ENCODE data around the gene CLSTN2. TPM values are rescaled to one million over a fixed set of nuclear protein-coding genes. Genes with fewer than 3 reads are reported as not detected.

Gene CLSTN2
- total and polyA plus RNA-seq, 4 donors = 0.09 to 2.2 (median 0.55) TPM

DNA sequence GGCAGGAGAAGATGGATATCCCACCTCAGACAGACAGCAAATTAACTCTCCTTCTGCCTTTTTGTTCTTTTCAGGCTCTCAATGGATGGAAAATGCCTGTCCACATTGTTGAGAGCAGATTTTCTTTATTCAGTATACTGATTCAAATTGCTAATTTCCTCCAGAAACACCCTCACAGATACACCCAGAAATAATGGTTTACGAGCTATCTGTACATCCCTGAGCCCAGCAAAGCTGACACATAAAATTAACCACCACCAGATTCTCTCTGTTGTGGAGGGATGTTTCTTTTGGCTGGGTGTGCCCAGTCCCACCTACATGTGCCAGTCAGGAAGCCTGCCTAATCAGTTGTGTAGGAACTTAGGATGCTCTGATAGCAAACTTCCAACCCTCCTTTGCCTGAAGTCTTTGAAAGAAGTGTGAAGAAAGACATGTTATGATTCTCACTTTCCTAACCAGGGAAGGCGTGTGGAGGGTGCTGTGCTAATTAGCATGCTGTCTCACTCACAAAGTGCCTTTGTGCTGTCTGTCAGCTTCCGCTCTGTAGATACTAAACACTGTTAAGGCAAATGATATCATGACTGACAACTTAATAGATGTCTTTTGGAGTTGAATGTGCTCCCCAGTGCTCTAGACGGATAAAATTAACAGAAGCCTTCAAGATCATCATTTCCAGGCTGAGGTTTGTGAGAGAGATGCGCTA, 208.5 kb downstream of the CLSTN2 start:
- Histone ChIP-seq H3K4me1 (ENCODE audit: control insufficient read depth in 4 of 4, insufficient read depth in 4 of 4, low read length in 3 of 4) (no peaks in the 10 kb centered on the region), H3K9me3 (ENCODE audit: control insufficient read depth in 4 of 4, low read length in 3 of 4) (no peaks in the 10 kb centered on the region), H3K27ac (ENCODE audit: low read depth in 1 of 2, low read length in 2 of 2) (no peak overlapping the region), H3K36me3 (ENCODE audit: control insufficient read depth in 4 of 4, insufficient read depth in 3 of 4, low read depth in 1 of 4, low read length in 3 of 4) (no peaks in the 10 kb centered on the region), H3K4me3 (ENCODE audit: low read depth in 1 of 3, low read length in 3 of 3) (no peak overlapping the region), H3K27me3 (ENCODE audit: control insufficient read depth in 4 of 4, insufficient read depth in 4 of 4, low read length in 3 of 4) (peaks cover 0 to 3% (median 0%) of the 10 kb centered on the region in 4 donors), H3K9ac (ENCODE audit: low read depth in 1 of 2, low read length in 2 of 2) (no peak overlapping the region)
- TF ChIP-seq, protein P1, sequence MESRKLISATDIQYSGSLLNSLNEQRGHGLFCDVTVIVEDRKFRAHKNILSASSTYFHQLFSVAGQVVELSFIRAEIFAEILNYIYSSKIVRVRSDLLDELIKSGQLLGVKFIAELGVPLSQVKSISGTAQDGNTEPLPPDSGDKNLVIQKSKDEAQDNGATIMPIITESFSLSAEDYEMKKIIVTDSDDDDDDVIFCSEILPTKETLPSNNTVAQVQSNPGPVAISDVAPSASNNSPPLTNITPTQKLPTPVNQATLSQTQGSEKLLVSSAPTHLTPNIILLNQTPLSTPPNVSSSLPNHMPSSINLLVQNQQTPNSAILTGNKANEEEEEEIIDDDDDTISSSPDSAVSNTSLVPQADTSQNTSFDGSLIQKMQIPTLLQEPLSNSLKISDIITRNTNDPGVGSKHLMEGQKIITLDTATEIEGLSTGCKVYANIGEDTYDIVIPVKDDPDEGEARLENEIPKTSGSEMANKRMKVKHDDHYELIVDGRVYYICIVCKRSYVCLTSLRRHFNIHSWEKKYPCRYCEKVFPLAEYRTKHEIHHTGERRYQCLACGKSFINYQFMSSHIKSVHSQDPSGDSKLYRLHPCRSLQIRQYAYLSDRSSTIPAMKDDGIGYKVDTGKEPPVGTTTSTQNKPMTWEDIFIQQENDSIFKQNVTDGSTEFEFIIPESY (IDR thresholded peaks at IDR 0.05) = no peak
- TF ChIP-seq FOXA1 (IDR thresholded peaks at IDR 0.05) (no peak), RAD21 (IDR thresholded peaks at IDR 0.05) (no peak), NR2F2 (IDR thresholded peaks at IDR 0.05) (no peak), EGR1 (IDR thresholded peaks at IDR 0.05; ENCODE audit: low read depth in 2 of 2) (no peak)
- DNase-seq (ENCODE audit: low spot score) = no peak
- 90% methylated on average over 5 of the region's 5 CpGs for WGBS

DNA sequence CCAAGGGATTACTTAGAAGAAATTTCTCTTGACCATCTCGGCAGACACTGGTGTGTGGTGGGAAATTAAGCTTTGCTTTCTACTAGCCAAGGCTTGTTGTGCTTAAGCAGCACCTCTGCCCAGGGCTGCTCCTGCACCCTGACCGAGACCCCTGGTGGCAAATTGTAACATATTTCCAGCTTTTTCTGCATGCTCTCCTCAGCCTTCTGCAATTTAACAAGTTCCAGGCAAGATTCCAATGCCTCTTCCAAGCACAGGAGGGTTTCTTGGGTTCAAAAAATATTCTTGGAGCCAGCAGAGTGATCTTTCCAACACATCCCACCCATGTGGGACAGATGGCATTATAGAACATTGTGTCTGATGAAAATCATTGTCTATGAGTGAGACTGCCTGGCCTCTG, 210.5 kb downstream of the CLSTN2 start:
- H3K9me3 ChIP-seq (ENCODE audit: control insufficient read depth in 4 of 4, low read length in 3 of 4) = no peaks in the 10 kb centered on the region
- no peak overlapping the region for H3K4me3 ChIP-seq (ENCODE audit: low read depth in 1 of 3, low read length in 3 of 3)
- no peak overlapping the region for H3K27ac ChIP-seq (ENCODE audit: low read depth in 1 of 2, low read length in 2 of 2)
- H3K9ac ChIP-seq (ENCODE audit: low read depth in 1 of 2, low read length in 2 of 2) = no peak overlapping the region
- 88% methylated on average over 2 of the region's 2 CpGs for WGBS
- no peak for DNase-seq (ENCODE audit: low spot score)
- no peak for TF ChIP-seq EGR1 (IDR thresholded peaks at IDR 0.05; ENCODE audit: low read depth in 2 of 2)
- TF ChIP-seq, protein P2, sequence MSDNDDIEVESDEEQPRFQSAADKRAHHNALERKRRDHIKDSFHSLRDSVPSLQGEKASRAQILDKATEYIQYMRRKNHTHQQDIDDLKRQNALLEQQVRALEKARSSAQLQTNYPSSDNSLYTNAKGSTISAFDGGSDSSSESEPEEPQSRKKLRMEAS (IDR thresholded peaks at IDR 0.05) = no peak
- no peak for TF ChIP-seq FOXA1 (IDR thresholded peaks at IDR 0.05)
- TF ChIP-seq, protein P1 (IDR thresholded peaks at IDR 0.05) = no peak
- TF ChIP-seq HNF4A (conservative IDR thresholded peaks at IDR 0.05) = no peak
- TF ChIP-seq, protein P3, sequence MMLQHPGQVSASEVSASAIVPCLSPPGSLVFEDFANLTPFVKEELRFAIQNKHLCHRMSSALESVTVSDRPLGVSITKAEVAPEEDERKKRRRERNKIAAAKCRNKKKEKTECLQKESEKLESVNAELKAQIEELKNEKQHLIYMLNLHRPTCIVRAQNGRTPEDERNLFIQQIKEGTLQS (IDR thresholded peaks at IDR 0.05) = no peak
- TF ChIP-seq, protein P4, sequence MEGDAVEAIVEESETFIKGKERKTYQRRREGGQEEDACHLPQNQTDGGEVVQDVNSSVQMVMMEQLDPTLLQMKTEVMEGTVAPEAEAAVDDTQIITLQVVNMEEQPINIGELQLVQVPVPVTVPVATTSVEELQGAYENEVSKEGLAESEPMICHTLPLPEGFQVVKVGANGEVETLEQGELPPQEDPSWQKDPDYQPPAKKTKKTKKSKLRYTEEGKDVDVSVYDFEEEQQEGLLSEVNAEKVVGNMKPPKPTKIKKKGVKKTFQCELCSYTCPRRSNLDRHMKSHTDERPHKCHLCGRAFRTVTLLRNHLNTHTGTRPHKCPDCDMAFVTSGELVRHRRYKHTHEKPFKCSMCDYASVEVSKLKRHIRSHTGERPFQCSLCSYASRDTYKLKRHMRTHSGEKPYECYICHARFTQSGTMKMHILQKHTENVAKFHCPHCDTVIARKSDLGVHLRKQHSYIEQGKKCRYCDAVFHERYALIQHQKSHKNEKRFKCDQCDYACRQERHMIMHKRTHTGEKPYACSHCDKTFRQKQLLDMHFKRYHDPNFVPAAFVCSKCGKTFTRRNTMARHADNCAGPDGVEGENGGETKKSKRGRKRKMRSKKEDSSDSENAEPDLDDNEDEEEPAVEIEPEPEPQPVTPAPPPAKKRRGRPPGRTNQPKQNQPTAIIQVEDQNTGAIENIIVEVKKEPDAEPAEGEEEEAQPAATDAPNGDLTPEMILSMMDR (IDR thresholded peaks at IDR 0.05; ENCODE audit: low read depth, low read length, missing input control) = no peak
- TF ChIP-seq TAF1 (conservative IDR thresholded peaks at IDR 0.05) = no peak
- no peak for TF ChIP-seq RXRA (IDR thresholded peaks at IDR 0.05)
- no peak for TF ChIP-seq GABPA (IDR thresholded peaks at IDR 0.05 in 1 of 2, conservative IDR thresholded peaks at IDR 0.05 in 1 of 2)
- TF ChIP-seq, protein P5, sequence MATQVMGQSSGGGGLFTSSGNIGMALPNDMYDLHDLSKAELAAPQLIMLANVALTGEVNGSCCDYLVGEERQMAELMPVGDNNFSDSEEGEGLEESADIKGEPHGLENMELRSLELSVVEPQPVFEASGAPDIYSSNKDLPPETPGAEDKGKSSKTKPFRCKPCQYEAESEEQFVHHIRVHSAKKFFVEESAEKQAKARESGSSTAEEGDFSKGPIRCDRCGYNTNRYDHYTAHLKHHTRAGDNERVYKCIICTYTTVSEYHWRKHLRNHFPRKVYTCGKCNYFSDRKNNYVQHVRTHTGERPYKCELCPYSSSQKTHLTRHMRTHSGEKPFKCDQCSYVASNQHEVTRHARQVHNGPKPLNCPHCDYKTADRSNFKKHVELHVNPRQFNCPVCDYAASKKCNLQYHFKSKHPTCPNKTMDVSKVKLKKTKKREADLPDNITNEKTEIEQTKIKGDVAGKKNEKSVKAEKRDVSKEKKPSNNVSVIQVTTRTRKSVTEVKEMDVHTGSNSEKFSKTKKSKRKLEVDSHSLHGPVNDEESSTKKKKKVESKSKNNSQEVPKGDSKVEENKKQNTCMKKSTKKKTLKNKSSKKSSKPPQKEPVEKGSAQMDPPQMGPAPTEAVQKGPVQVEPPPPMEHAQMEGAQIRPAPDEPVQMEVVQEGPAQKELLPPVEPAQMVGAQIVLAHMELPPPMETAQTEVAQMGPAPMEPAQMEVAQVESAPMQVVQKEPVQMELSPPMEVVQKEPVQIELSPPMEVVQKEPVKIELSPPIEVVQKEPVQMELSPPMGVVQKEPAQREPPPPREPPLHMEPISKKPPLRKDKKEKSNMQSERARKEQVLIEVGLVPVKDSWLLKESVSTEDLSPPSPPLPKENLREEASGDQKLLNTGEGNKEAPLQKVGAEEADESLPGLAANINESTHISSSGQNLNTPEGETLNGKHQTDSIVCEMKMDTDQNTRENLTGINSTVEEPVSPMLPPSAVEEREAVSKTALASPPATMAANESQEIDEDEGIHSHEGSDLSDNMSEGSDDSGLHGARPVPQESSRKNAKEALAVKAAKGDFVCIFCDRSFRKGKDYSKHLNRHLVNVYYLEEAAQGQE (IDR thresholded peaks at IDR 0.05) = no peak
- no peak for TF ChIP-seq FOXA2 (IDR thresholded peaks at IDR 0.05)
- H3K27me3 ChIP-seq (ENCODE audit: control insufficient read depth in 4 of 4, insufficient read depth in 4 of 4, low read length in 3 of 4) = no peaks in the 10 kb centered on the region
- no peaks in the 10 kb centered on the region for H3K4me1 ChIP-seq (ENCODE audit: control insufficient read depth in 4 of 4, insufficient read depth in 4 of 4, low read length in 3 of 4)
- H3K36me3 ChIP-seq (ENCODE audit: control insufficient read depth in 4 of 4, insufficient read depth in 3 of 4, low read depth in 1 of 4, low read length in 3 of 4) = no peaks in the 10 kb centered on the region
